Heart left ventricle (tissue), 13 donors: Measurements from ENCODE around the gene PRKCA.

Experiments used
- CTCF ChIP-seq, 12 donors: fragments of 200-600 bp; sonication (generic) in 4 of 12; IDR thresholded peaks; one replicate each; pipeline versions ENCODE4 v1.5.0 to v1.8.0; 2018 to 2022; ENCODE audit warnings: antibody characterized with exemption in 12 of 12, mild to moderate bottlenecking in 5 of 12
- POLR2A ChIP-seq, 2 donors: fragments of 450-650 bp; IDR thresholded peaks; one replicate each; pipeline ENCODE4 v1.6.1; 2017; ENCODE audit warnings: antibody characterized with exemption in 2 of 2, mild to moderate bottlenecking in 2 of 2, moderate library complexity in 2 of 2
- donor health status: ischemic (EF 13 %, LVEDD 7.1; RV severe dilation, severe dysfunction).
- donor health status: DM: no; HTN: yes; CAD: no.
- donor health status: DM: no; HTN: no; CAD: no.
- donor health status: ischemic (EF 25% LVEDD 6.9; RV normal size, moderate dysfunction).
- donor health status: ischemic (EF 25% LVEDD 5.7; RV mildly dilated, moderate dysfunction).
- donor health status: ischemic (EF 35%, LVEDD 5.7; RV mildly dilated, moderate dysfunction).
- donor health status: nonischemic (EF 11% LVEDD 7.7; RV severe dilation, severe dysfunction).
- donor health status: DM: yes; HTN: yes; CAD: no.
- donor health status: PGD.
- donor health status: ischemic (EF 29% LVEDD 5.4; RV normal size, mild dysfunction).
- donor health status: nonischemic (EF 23%, LVEDD 6.1; RV moderate dilation, normal function).

DNA sequence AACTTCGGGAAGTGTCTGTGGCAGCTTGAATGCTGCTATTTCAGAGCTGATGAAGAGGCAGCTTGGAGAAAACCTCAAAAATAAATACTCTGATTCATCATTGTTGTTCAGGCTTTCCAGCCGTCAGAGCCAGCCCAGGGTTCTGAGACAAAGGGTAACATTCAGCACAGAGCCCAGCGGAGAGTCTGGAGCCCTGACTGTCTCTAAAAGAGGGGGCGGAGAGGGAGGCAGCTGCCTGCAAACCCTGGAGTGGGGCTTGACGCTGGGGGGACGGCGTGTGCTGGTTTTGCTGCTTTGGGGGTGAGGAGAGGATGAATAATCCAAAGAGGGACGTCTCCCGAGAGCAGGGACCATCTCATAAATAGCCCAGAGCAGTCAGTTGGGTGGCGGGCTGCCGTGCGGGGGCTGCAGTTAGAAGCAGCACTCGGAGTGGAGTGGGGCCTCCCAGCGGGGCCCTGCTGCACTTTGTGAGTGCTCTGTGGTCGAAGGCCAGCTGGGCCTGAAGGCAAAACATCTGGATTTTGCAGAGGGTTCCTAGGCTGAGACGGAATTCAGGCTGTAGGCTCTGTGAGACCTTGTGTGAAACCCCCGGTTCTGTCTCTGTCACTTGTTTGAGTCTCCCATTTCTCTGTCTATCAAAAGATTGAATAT, 237.8 kb downstream of the PRKCA start:
- TF ChIP-seq POLR2A (IDR thresholded peaks at IDR 0.05) (no peak), CTCF (IDR thresholded peaks at IDR 0.05) (no peak)
